LHCN-M2 (cell line): ENCODE results near the gene TOR1A. TPM values are rescaled to one million over a fixed set of nuclear protein-coding genes. Genes with fewer than 3 reads are reported as not detected.

ENCODE experiments used
- DNase-seq: peaks from one replicate; pipeline ENCODE4 v3.0.0-alpha.2; 2012; ENCODE audit warnings: low read depth
- total RNA-seq: library from RNA; depleted of rRNA; stranded (reverse); fragments of >200 nt; gene quantifications from 2 replicates; pipeline ENCODE4 v1.2.3, GENCODE V29; 2014

The TOR1A gene
- total RNA-seq, 1 experiment from 2014 or later, result 82.1 TPM

GRCh38 chr9:129852579-129852978, 28.6 kb upstream of the TOR1A start:
- no peak for DNase-seq

- no peak for DNase-seq
Measured at GRCh38 chr9:129851821-129852220, 27.9 kb upstream of the TOR1A start.

GRCh38 chr9:129850821-129851550, 27.1 kb upstream of the TOR1A start:
- no peak for DNase-seq

GRCh38 chr9:129849901-129850300, 26.0 kb upstream of the TOR1A start:
- DNase-seq, result no peak

GRCh38 chr9:129848712-129849441, 24.9 kb upstream of the TOR1A start:
- no peak for DNase-seq

GRCh38 chr9:129845373-129845772, 21.4 kb upstream of the TOR1A start:
- no peak for DNase-seq

- DNase-seq, result no peak
Measured at GRCh38 chr9:129841071-129841470, 17.1 kb upstream of the TOR1A start.

GRCh38 chr9:129840034-129840433, 16.1 kb upstream of the TOR1A start:
- no peak for DNase-seq

- DNase-seq, result no peak
Measured at GRCh38 chr9:129839324-129840023, 15.5 kb upstream of the TOR1A start.

- DNase-seq, result peak; percentile 61
Measured at GRCh38 chr9:129838707-129839259, 14.8 kb upstream of the TOR1A start.

GRCh38 chr9:129836311-129837007, 12.5 kb upstream of the TOR1A start:
- no peak for DNase-seq

GRCh38 chr9:129835860-129836223, 11.9 kb upstream of the TOR1A start:
- DNase-seq, result peak; percentile 23

GRCh38 chr9:129835128-129835859, 11.4 kb upstream of the TOR1A start, which contains the start of the genes C9orf78 and USP20:
Gene C9orf78, minus strand, starts transcription at chr9:129835275. Its CDS starts 54 bp downstream, at chr9:129835221.
Gene USP20, plus strand, starts transcription at chr9:129835458. Its CDS starts 17,098 bp downstream, at chr9:129852556.
- peak; percentile 91 for DNase-seq

- no peak for DNase-seq
Measured at GRCh38 chr9:129834489-129835127, 10.7 kb upstream of the TOR1A start.

GRCh38 chr9:129832982-129833381, 9.0 kb upstream of the TOR1A start:
- no peak for DNase-seq

GRCh38 chr9:129828969-129829368, 5.0 kb upstream of the TOR1A start:
- DNase-seq, result no peak

- DNase-seq, result no peak
Measured at GRCh38 chr9:129828051-129828450, 4.1 kb upstream of the TOR1A start.

GRCh38 chr9:129826759-129827158, 2.8 kb upstream of the TOR1A start:
- DNase-seq, result no peak

- DNase-seq, result no peak
Measured at GRCh38 chr9:129826344-129826743, 2.4 kb upstream of the TOR1A start.

- DNase-seq, result no peak
Measured at GRCh38 chr9:129823542-129823934, 398 bp downstream of the TOR1A start.
